A549 (cell line): ENCODE results near the gene AP3B1. TPM values are rescaled to one million over a fixed set of nuclear protein-coding genes. Genes with fewer than 3 reads are reported as not detected.

Source experiments
- ATAC-seq, 2 experiments: fragments of 200-7000 bp in 1 of 2; fragments of >200 bp in 1 of 2; cut with Nextera tagmentation in 1 of 2; cut with Tn5 transposase in 1 of 2; 3 replicates each; pipeline versions ENCODE4 v1.8.0 to v1.9.1; 2018 to 2020; ENCODE audit warnings: mild to moderate bottlenecking in 1 of 2, moderate library complexity in 1 of 2
- CTCF ChIA-PET: fragments of 300-600 bp; sonication (Branson Sonifier 250); formaldehyde crosslinking; extraction: SDS; loops from one replicate; lab custom pipeline; 2021; ENCODE audit warnings: antibody characterized with exemption, inconsistent platforms; lab: Yijun Ruan, JAX
- POLR2A ChIA-PET: fragments of 350-600 bp; formaldehyde crosslinking; extraction: SDS; loops from one replicate; lab custom pipeline; 2021; ENCODE audit warnings: antibody characterized with exemption, inconsistent platforms; lab: Yijun Ruan, JAX
- DNase-seq, 2 experiments: peaks; one replicate each; pipeline versions ENCODE4 v3.0.0 to v3.0.0-alpha.2; 2011 to 2016; ENCODE audit warnings: low read depth in 1 of 2, low spot score in 1 of 2
- FAIRE-seq: peaks from 2 replicates; lab custom pipeline; 2011; peaks lifted over from hg19 to GRCh38; lab: Jason Lieb, UNC
- H3K27ac ChIP-seq, 2 experiments: fragments of >200 bp; sonication (Bioruptor Twin); formaldehyde crosslinking; 3 replicates each; pipeline ENCODE4 v1.5.1; 2016 to 2017
- H3K4me1 ChIP-seq: fragments of >200 bp; sonication (Bioruptor Twin); formaldehyde crosslinking; 3 replicates; pipeline ENCODE4 v1.6.1; 2016
- H3K4me2 ChIP-seq: fragments of >200 bp; sonication (Bioruptor Twin); formaldehyde crosslinking; 3 replicates; pipeline ENCODE4 v1.6.1; 2016
- H3K4me3 ChIP-seq: fragments of >200 bp; sonication (Bioruptor Twin); formaldehyde crosslinking; 3 replicates; pipeline ENCODE4 v1.5.1; 2016
- H3K9me3 ChIP-seq: fragments of >200 bp; sonication (Bioruptor Twin); formaldehyde crosslinking; 3 replicates; pipeline ENCODE4 v1.6.1; 2016
- CBX2 ChIP-seq: fragments of 200-600 bp; sonication (generic); IDR thresholded peaks from 2 replicates; pipeline ENCODE4 v1.6.1; 2016; ENCODE audit warnings: low read depth, mild to moderate bottlenecking, borderline replicate concordance
- CHD2 ChIP-seq: fragments of 150-350 bp; IDR thresholded peaks from 2 replicates; pipeline ENCODE4 v1.6.1; 2014; ENCODE audit warnings: low read length; ENCODE audit not compliant: partially characterized antibody
- EHF ChIP-seq: fragments of 250-450 bp; sonication (Bioruptor Pico); IDR thresholded peaks from 2 replicates; pipeline ENCODE4 v1.5.0; 2020; ENCODE audit warnings: mild to moderate bottlenecking
- EHMT2 ChIP-seq: fragments of 200-600 bp; sonication (generic); IDR thresholded peaks from 2 replicates; pipeline ENCODE4 v1.6.1; 2016; ENCODE audit warnings: antibody characterized with exemption, low read depth, mild to moderate bottlenecking, moderate library complexity
- EP300 ChIP-seq, 2 experiments: fragments of >200 bp; sonication (Bioruptor Twin); formaldehyde crosslinking; IDR thresholded peaks; 2 replicates in 1 of 2; 3 replicates in 1 of 2; pipeline ENCODE4 v1.6.1; 2016 to 2017
- FOXS1 ChIP-seq: fragments of 250-450 bp; sonication (Bioruptor Pico); IDR thresholded peaks from 2 replicates; pipeline ENCODE4 v1.5.0; 2020; ENCODE audit warnings: mild to moderate bottlenecking, moderate library complexity
- HDAC2 ChIP-seq: fragments of 200-600 bp; sonication (generic); IDR thresholded peaks from 2 replicates; pipeline ENCODE4 v1.6.1; 2016
- KDM5A ChIP-seq: fragments of 200-600 bp; sonication (generic); IDR thresholded peaks from 2 replicates; pipeline ENCODE4 v1.6.1; 2016; ENCODE audit warnings: antibody characterized with exemption, mild to moderate bottlenecking
- MYC ChIP-seq: IDR thresholded peaks from 2 replicates; pipeline ENCODE4 v1.6.1; 2012; ENCODE audit warnings: mild to moderate bottlenecking, inconsistent platforms, low read length, improper control_type of control experiment, borderline replicate concordance
- NFE2L2 ChIP-seq: fragments of 150-350 bp; conservative IDR thresholded peaks from 2 replicates; pipeline ENCODE4 v1.6.1; 2014; ENCODE audit warnings: low read length
- RAD21 ChIP-seq, 2 experiments: fragments of >200 bp in 1 of 2; sonication (Bioruptor Twin) in 1 of 2; formaldehyde crosslinking in 1 of 2; IDR thresholded peaks in 1 of 2; conservative IDR thresholded peaks in 1 of 2; 2 replicates in 1 of 2; 3 replicates in 1 of 2; pipeline ENCODE4 v1.6.1; 2012 to 2018; ENCODE audit warnings: inconsistent platforms in 1 of 2
- RFX5 ChIP-seq: fragments of 450-650 bp; IDR thresholded peaks from 2 replicates; pipeline ENCODE4 v1.7.1; 2014; ENCODE audit warnings: antibody characterized with exemption, mild to moderate bottlenecking, moderate library complexity
- SMC3 ChIP-seq: fragments of >200 bp; sonication (Bioruptor Twin); formaldehyde crosslinking; IDR thresholded peaks from 3 replicates; pipeline ENCODE4 v1.6.1; 2018; ENCODE audit warnings: inconsistent platforms
- ZC3H11A ChIP-seq: fragments of 450-650 bp; IDR thresholded peaks from 2 replicates; pipeline ENCODE4 v1.6.1; 2014; ENCODE audit warnings: antibody characterized with exemption, mild to moderate bottlenecking
- ZFP36 ChIP-seq: fragments of 450-650 bp; IDR thresholded peaks from 2 replicates; pipeline ENCODE4 v1.6.1; 2014; ENCODE audit warnings: borderline replicate concordance; ENCODE audit not compliant: partially characterized antibody
- WGBS: methylation state at CpG from one replicate; pipeline ENCODE4 v1.1.6; 2017; ENCODE audit errors: missing lambda C conversion rate; 5-methylcytosine and 5-hydroxymethylcytosine counted together
- polyA plus RNA-seq, 4 experiments: library from polyadenylated mRNA; depleted of rRNA in 3 of 4; stranded (reverse); fragments of >200 nt; fragmentation: RNase III in 1 of 4; extraction: RNeasy Plus Mini Kit Qiagen cat#74134 plus additional on column Dnase treatment in 1 of 4; gene quantifications; 2 replicates in 3 of 4; 3 replicates in 1 of 4; pipeline ENCODE4 v1.2.3, GENCODE V29; 2011 to 2017
- TF ChIP-seq, protein P1 (sequence below): IDR thresholded peaks from 2 replicates; pipeline ENCODE4 v1.6.1; 2012
- TF ChIP-seq, protein P2 (sequence below): fragments of >200 bp; sonication (Bioruptor Twin); formaldehyde crosslinking; IDR thresholded peaks from 3 replicates; pipeline ENCODE4 v1.6.1; 2016
- TF ChIP-seq, protein P3 (sequence below): fragments of >200 bp; sonication (Bioruptor Twin); formaldehyde crosslinking; IDR thresholded peaks from 3 replicates; pipeline ENCODE4 v1.5.1; 2016
- TF ChIP-seq, protein P4 (sequence below): fragments of 450-650 bp; IDR thresholded peaks from 2 replicates; pipeline ENCODE4 v1.6.1; 2014; ENCODE audit warnings: antibody characterized with exemption

AP3B1 gene
- polyA plus RNA-seq, 2 of the 4 experiments (the other 2 are of a cell fraction) = 52.4 to 70.5 TPM

DNA sequence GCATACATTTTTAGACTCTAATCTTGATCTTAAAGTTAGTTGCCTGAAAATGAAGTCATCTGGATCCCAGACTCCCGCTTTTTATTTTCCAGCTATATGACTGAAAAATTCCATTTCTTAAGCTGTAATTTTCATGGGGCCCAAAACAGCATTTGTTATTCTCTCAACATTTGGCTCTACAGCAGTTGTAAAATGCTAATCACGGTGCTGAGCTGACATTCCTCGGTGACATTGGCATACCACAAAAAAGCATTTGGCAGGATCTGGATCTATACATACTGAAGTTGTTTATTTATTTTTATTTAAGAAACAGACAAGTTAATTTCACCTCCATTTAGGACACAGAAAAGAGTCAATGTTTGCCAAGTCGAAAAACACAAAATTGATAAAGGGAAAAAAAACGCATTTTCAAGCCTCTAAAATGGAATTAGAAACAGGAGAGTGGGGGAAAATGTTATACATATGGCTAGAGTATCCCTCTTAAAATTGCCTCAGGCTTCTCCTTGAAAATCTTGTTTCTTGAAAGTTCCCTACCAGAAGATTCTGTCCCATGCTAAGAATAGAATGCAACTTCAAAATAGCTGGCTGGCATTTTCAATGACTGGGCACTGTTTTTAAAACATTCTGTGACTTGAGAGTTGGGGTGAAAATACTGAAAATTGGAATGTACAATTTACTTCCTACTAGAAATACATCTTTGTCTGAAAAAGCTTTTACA is 310.9 kb downstream of the AP3B1 start:
- ATAC-seq = no peak
- no peak overlapping the region for H3K27ac ChIP-seq
- CTCF ChIA-PET = interaction anchor here (0.6 to 6.8 kb wide), 2 partner anchors 116 to 301 kb away, joined by 4 to 24 read pairs; no protein-coding TSS in a partner anchor
- TF ChIP-seq CBX2 (no peak), NFE2L2 (no peak), EHF (no peak), EHMT2 (no peak), KDM5A (no peak), CHD2 (no peak), RFX5 (no peak), HDAC2 (no peak), MYC (no peak), ZC3H11A (no peak), FOXS1 (no peak), ZFP36 (no peak)
- TF ChIP-seq, protein P1, sequence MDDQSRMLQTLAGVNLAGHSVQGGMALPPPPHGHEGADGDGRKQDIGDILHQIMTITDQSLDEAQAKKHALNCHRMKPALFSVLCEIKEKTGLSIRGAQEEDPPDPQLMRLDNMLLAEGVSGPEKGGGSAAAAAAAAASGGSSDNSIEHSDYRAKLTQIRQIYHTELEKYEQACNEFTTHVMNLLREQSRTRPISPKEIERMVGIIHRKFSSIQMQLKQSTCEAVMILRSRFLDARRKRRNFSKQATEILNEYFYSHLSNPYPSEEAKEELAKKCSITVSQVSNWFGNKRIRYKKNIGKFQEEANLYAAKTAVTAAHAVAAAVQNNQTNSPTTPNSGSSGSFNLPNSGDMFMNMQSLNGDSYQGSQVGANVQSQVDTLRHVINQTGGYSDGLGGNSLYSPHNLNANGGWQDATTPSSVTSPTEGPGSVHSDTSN = no peak
- TF ChIP-seq, protein P2, sequence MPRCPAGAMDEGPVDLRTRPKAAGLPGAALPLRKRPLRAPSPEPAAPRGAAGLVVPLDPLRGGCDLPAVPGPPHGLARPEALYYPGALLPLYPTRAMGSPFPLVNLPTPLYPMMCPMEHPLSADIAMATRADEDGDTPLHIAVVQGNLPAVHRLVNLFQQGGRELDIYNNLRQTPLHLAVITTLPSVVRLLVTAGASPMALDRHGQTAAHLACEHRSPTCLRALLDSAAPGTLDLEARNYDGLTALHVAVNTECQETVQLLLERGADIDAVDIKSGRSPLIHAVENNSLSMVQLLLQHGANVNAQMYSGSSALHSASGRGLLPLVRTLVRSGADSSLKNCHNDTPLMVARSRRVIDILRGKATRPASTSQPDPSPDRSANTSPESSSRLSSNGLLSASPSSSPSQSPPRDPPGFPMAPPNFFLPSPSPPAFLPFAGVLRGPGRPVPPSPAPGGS = no peak
- no peaks in the 10 kb centered on the region for H3K9me3 ChIP-seq
- WGBS = 71% methylated on average over 5 of the region's 5 CpGs
- H3K4me2 ChIP-seq = no peak overlapping the region
- FAIRE-seq = no peak
- POLR2A ChIA-PET = no interaction called here
- no peak overlapping the region for H3K4me3 ChIP-seq
- no peaks in the 10 kb centered on the region for H3K4me1 ChIP-seq
- DNase-seq = no peak

DNA sequence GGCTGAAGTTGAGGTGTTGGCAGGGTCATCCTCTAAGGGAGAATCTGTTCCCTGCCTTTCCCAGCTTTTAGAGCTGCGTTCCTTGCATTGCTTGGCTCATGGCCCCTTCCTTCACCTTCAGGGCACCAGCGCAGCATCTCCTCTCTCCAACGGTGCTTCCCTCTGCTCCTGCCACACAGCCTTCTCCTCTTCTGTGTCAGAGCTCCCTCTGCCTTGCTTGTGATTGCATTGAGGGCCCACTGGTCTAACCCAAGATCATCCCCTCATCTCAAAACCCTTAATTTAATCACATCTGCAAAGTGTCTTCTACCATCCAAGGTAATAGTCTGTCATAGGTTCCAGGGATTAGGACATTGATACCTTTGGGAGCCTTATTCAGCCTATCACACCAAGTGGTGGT is 312.7 kb downstream of the AP3B1 start:
- ATAC-seq (peak; percentile 32 to 69; a peak in 3 of 6 replicates), FAIRE-seq (no peak), DNase-seq (peak in 1 of 2 experiments; percentile 5)
- Histone ChIP-seq H3K4me1 (no peaks in the 10 kb centered on the region), H3K27ac (no peak overlapping the region), H3K4me2 (no peak overlapping the region), H3K9me3 (no peaks in the 10 kb centered on the region), H3K4me3 (no peak overlapping the region)
- 67% methylated on average over 3 of the region's 3 CpGs for WGBS
- TF ChIP-seq RAD21 (conservative IDR thresholded peaks at IDR 0.05 in 1 of 2, IDR thresholded peaks at IDR 0.05 in 1 of 2) (peak; percentile 24 to 49; a peak in 2 of 5 replicates), SMC3 (0 out of 3 replicates have a peak, but pooled peaks have one; percentile 23), EP300 (IDR thresholded peaks at IDR 0.05) (no peak)
- TF ChIP-seq, protein P3, sequence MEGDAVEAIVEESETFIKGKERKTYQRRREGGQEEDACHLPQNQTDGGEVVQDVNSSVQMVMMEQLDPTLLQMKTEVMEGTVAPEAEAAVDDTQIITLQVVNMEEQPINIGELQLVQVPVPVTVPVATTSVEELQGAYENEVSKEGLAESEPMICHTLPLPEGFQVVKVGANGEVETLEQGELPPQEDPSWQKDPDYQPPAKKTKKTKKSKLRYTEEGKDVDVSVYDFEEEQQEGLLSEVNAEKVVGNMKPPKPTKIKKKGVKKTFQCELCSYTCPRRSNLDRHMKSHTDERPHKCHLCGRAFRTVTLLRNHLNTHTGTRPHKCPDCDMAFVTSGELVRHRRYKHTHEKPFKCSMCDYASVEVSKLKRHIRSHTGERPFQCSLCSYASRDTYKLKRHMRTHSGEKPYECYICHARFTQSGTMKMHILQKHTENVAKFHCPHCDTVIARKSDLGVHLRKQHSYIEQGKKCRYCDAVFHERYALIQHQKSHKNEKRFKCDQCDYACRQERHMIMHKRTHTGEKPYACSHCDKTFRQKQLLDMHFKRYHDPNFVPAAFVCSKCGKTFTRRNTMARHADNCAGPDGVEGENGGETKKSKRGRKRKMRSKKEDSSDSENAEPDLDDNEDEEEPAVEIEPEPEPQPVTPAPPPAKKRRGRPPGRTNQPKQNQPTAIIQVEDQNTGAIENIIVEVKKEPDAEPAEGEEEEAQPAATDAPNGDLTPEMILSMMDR = 0 out of 3 replicates have a peak, but pooled peaks have one; percentile 8
- ChIA-PET CTCF (interaction anchor here (0.8 to 6.8 kb wide), 3 partner anchors 76 to 114 kb away, joined by 3 to 24 read pairs (median 5); no protein-coding TSS in a partner anchor), POLR2A (no interaction called here)

DNA sequence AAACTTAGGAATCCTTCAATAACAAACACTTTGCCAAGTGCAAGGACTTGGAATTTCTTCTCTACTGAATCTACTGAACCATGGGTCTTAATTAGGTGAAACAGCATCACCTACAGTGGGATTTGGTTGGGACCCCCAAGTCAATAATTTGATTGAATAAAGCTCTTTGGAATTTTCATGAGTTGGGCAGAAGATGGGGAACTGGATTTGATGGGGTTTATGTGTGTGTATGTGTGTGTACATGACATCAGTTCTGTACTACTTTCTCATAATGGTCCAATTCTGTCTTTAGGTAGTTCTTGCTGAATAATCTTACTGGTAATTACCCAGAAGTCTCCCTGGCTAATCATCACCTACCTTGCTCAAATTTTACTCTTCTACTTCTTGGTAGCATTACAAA is 319.9 kb downstream of the AP3B1 start:
- no peak for ATAC-seq
- DNase-seq = no peak
- ChIA-PET CTCF (interaction anchor here (0.6 to 1.3 kb wide), 3 partner anchors 11 to 319 kb away, joined by 3 read pairs; no protein-coding TSS in a partner anchor), POLR2A (no interaction called here)
- Histone ChIP-seq H3K9me3 (no peaks in the 10 kb centered on the region), H3K4me3 (no peak overlapping the region), H3K27ac (no peak overlapping the region), H3K4me1 (peaks cover 3% of the 10 kb centered on the region; the same call in 2 of the 3 replicates), H3K4me2 (no peak overlapping the region)
- TF ChIP-seq, protein P4, sequence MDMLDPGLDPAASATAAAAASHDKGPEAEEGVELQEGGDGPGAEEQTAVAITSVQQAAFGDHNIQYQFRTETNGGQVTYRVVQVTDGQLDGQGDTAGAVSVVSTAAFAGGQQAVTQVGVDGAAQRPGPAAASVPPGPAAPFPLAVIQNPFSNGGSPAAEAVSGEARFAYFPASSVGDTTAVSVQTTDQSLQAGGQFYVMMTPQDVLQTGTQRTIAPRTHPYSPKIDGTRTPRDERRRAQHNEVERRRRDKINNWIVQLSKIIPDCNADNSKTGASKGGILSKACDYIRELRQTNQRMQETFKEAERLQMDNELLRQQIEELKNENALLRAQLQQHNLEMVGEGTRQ = no peak
- no peak for TF ChIP-seq CHD2
- peak; percentile 51 for FAIRE-seq
